HG02623 (cell line): ENCODE results near the gene MSI1.

Experiments used
- ATAC-seq: cut with Tn5 transposase; IDR thresholded peaks from one replicate; pipeline ENCODE4 v1.9.1; 2021; ENCODE audit warnings: moderate library complexity; ENCODE audit not compliant: unreplicated experiment

The MSI1 gene

GRCh38 chr12:120368789-120369602, at the start of gene MSI1:
Gene MSI1 (minus strand): TSS chr12:120369164. CDS start chr12:120369091, 73 bp downstream.
- ATAC-seq = no peak

GRCh38 chr12:120417917-120418580, 49.1 kb upstream of the MSI1 start:
- no peak for ATAC-seq

- no peak for ATAC-seq
Measured at GRCh38 chr12:120416490-120417216, 47.7 kb upstream of the MSI1 start.

GRCh38 chr12:120413901-120414695, 45.1 kb upstream of the MSI1 start:
- ATAC-seq = no peak

GRCh38 chr12:120412421-120412820, 43.5 kb upstream of the MSI1 start:
- ATAC-seq = no peak

- no peak for ATAC-seq
Measured at GRCh38 chr12:120408771-120409170, 39.8 kb upstream of the MSI1 start.

GRCh38 chr12:120406553-120406952, 37.6 kb upstream of the MSI1 start:
- no peak for ATAC-seq

GRCh38 chr12:120406069-120406468, 37.1 kb upstream of the MSI1 start:
- no peak for ATAC-seq

- no peak for ATAC-seq
Measured at GRCh38 chr12:120404271-120404670, 35.3 kb upstream of the MSI1 start.

GRCh38 chr12:120403869-120404268, 34.9 kb upstream of the MSI1 start:
- no peak for ATAC-seq

- no peak for ATAC-seq
Measured at GRCh38 chr12:120402217-120402616, 33.3 kb upstream of the MSI1 start.

- ATAC-seq = no peak
Measured at GRCh38 chr12:120399531-120399930, 30.6 kb upstream of the MSI1 start.

GRCh38 chr12:120397824-120398540, 29.0 kb upstream of the MSI1 start:
- ATAC-seq = no peak

GRCh38 chr12:120394483-120395367, 25.8 kb upstream of the MSI1 start:
- ATAC-seq = no peak

GRCh38 chr12:120390540-120391120, 21.7 kb upstream of the MSI1 start:
- no peak for ATAC-seq

- ATAC-seq = no peak
Measured at GRCh38 chr12:120388691-120389481, 19.9 kb upstream of the MSI1 start.

- no peak for ATAC-seq
Measured at GRCh38 chr12:120381752-120382419, 12.9 kb upstream of the MSI1 start.

GRCh38 chr12:120378036-120378435, 9.1 kb upstream of the MSI1 start:
- no peak for ATAC-seq
